Endometrial microvascular endothelial cells (primary cell): ENCODE measurements around the gene PRKCZ. TPM values are rescaled to one million over a fixed set of nuclear protein-coding genes. Genes with fewer than 3 reads are reported as not detected.

ENCODE experiments used
- in situ Hi-C: cut with HindIII; loops from 2 replicates; pipeline ENCODE4 v1.10.0; 2017; ENCODE audit warnings: low sequenced_read_pairs, low pct_unique_long_range_greater_than_20kb; ENCODE audit errors: inconsistent ontology term
- total RNA-seq: library from RNA; depleted of rRNA; stranded (reverse); fragments of >200 nt; gene quantifications from one replicate; pipeline ENCODE4 v1.2.3, GENCODE V29; 2015; ENCODE audit errors: inconsistent ontology term

Gene PRKCZ
- total RNA-seq, 1 donor from 2014 or later, result 3.6 TPM

DNA sequence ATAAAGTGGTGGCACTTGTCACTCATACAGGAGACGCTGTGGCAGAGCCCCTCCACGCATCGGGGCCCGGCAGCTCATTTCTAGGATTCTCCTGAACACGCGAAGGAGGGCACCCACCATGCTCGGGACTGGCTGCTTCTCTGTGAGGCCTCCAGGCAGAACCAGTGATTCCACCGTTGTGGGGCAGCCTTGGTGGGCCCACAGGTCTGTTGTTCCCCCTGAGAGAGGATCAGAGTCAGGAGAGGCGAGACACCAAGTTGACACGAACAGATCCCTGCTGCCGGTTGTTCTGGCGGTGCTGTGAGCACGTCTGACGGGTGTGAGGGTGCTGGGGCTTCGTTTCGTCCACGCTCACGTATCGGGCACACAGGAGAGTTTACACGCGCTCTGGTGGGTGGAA is 26.6 kb downstream of the PRKCZ start:
- in situ Hi-C loops, result no loop called here

DNA sequence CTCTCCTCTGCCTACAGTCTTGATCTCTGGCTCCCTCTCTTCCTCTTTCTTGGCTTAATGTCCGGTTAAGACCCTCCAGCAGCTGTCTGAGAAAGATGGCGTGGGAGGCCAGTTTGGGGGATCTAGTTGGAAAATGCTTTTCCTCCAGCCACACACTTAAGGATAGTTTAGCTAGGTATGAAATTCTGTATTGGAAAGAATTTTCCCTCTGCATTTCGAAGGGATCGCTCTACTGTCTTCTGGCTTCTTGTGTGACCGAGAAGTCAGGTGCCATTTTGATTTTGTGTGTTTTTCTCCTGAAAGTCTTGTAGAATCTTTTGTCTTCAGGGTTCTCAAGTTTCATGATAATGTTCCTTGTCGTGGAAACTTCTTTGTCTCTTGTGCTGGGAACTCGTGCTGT is 28.0 kb downstream of the PRKCZ start:
- in situ Hi-C loops, result no loop called here

GRCh38 chr1:2079396-2080085 is 29.3 kb downstream of the PRKCZ start:
- in situ Hi-C loops, result no loop called here

DNA sequence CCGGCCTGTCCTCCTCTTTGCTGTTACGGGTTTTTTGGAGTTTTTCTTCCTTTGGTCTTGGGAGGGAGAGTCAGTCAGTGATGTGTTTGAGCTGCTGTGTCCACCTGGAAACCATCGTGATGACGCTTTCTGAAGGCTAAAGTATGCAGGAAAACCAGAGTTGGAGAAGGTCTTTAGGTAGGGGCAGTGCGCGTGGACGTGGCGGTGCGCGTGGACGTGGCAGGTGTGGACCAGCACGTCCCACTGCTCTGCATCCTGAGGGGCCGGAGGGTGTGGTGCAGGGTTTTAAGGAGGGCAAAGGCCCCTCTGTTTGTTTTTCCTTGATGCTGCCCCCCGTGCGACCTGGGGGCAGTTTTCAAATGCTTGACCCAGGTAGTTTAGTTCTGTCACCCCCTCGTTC is 29.9 kb downstream of the PRKCZ start:
- in situ Hi-C loops, result no loop called here

GRCh38 chr1:2080884-2081283 is 30.7 kb downstream of the PRKCZ start:
- in situ Hi-C loops, result no loop called here

DNA sequence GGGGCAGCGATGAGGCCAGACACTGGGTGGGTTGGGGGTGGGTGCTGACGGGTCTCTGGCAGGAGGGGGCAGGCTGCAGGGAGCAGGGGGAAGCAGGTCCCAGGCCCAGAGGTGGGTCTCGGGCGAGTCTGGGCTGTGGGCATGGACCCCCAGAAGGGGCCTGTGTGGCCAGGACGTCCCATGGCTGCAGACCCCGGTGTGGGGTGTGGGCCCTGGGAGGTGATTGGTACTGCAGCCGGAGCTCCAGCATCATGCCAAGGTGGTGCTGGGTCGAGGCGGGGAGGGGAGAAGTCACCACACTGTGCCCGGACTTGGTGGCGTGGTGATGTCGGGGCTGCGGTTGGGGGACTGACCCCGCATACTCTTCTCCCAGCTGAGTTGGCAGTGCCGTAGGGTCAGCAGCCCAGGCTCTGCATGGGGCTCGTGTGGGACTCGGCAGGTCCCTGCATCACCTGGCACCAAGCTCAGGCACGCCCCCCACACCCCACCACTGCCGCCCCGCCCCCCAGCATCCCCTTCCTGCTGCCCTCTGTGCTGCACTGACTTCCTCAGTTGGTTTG is 31.2 kb downstream of the PRKCZ start:
- in situ Hi-C loops, result no loop called here

DNA sequence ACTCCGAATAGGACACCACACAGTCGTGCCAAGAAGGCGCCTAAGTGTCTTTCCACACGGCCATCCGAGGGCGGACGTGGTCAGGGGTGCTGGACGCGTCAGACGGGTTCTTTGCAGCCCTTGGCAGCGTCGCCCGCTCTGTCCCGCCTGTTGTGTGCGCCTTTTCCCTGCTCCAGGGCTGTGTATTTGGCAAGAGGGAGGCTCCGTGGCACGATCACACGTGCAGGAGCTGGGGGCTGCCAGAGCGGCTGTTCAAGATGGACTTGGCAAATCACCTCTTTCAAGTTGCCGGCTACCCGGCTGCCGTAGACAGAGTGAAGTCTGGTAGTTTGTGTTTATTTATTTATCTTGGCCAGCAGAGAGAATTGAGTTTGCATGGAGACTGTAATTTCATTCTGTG is 31.9 kb downstream of the PRKCZ start:
- in situ Hi-C loops, result no loop called here

DNA sequence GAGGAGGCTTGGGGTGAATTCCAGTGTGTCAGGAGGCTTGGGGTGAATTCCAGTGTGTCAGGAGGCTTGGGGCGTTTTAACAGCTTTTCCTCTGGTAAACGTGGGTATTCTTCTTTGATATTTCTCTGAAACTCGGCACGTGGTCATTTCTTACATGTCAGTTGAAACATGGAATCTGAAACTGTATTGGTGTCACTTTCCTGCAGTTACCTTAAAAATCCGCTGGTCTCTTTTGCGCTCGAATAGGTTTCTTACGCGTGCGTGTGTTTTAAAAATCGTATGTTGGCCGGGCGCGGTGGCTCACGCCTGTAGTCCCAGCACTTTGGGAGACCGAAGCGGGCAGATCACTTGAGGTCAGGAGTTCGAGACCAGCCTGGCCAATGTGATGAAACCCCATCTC is 33.5 kb downstream of the PRKCZ start:
- in situ Hi-C loops, result no loop called here

GRCh38 chr1:2084306-2084705 is 34.1 kb downstream of the PRKCZ start:
- in situ Hi-C loops, result no loop called here

DNA sequence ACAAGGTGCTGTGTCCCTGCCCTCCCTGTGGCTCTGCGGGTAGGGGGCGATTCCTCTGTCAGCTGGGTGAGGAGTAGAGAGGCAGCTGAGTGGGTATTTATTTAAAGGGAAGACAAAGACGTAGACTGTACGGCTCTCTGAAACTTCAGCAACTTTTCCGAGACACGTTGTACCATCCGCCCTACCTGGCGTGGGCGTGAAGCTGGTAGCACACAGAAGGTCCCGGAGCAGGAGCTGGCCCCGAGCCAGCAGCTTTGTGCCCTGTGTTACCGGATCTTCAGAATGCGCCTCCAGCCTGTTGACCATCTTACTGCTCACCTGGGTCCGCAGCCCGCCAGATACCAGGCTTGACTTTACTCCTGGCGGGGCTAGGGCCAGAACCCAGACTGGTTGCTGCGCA is 34.9 kb downstream of the PRKCZ start:
- in situ Hi-C loops, result no loop called here

DNA sequence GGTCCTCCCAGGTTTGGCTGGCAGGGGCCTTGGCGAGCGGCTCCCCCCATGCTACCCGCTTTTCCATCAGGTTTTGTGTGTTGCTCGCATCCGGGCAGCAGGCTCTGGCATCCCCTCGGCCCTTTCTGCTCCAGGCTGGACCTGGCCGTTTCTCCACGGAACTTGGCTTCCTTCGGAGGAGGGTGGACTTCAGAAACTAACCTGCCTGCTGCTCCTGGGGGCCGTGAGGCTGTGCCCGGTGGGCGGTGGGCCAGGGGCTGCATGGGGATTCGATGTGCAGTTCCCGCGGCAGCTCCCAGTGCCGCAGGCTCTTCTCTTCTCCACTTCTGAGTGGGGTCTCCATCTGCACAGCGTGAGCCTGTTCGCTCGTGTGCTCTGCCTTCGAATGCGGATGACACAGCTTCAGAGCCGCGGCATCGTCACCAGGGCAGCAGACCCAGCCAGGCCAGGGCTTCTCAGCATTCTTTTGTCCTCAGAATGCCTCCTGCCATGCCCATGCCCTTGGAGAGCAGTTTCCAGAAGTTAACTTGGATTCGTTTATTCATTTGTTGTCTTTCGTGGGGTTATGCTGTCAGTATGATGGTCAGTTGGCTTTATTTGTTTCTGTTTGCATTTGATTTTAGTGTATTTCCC is 36.4 kb downstream of the PRKCZ start:
- in situ Hi-C loops, result no loop called here

DNA sequence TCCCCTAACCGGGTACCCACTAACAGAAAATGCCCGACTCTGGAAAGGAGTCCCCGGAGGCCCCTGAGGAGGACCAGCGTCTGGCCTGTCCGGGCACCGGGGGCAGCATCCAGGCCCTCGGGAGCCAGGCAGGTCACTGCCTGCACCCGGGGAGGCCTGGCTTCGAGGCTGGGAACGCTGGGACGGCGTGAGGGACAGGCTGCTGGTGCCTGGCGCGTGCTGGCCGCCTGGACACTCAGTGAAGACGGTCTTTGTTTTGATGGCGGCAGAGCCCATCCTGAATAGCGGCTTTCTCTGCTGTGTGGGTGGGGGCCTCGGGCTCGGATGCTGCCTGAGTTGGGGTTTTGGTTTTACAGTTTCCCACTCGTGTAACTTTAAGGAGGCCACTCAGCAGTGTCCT is 37.6 kb downstream of the PRKCZ start:
- in situ Hi-C loops, result no loop called here

- in situ Hi-C loops, result no loop called here
These were observed 38.2 kb downstream of the PRKCZ start for GRCh38 chr1:2088458-2088857.

DNA sequence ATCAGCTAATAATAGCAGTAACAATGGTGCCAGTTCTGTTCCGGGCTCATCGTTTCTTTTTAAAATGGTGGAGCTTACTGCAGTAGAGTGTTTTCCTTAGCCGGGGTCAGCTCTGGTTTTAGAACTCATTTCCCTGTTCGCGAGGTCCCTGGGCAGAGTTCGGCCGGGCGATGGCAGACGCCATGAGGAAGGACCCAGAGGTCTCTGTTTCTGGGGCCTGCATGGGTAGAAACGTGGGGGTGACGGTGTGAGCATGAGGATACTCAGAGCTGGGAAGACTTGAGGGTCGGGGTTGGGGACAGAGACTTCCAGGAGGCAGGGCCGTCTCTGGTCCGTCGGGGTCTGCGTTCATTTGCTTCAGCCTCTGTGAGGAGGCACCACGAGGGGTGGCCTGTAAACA is 38.8 kb downstream of the PRKCZ start:
- in situ Hi-C loops, result no loop called here

GRCh38 chr1:2090216-2090890 is 40.1 kb downstream of the PRKCZ start:
- in situ Hi-C loops, result no loop called here

DNA sequence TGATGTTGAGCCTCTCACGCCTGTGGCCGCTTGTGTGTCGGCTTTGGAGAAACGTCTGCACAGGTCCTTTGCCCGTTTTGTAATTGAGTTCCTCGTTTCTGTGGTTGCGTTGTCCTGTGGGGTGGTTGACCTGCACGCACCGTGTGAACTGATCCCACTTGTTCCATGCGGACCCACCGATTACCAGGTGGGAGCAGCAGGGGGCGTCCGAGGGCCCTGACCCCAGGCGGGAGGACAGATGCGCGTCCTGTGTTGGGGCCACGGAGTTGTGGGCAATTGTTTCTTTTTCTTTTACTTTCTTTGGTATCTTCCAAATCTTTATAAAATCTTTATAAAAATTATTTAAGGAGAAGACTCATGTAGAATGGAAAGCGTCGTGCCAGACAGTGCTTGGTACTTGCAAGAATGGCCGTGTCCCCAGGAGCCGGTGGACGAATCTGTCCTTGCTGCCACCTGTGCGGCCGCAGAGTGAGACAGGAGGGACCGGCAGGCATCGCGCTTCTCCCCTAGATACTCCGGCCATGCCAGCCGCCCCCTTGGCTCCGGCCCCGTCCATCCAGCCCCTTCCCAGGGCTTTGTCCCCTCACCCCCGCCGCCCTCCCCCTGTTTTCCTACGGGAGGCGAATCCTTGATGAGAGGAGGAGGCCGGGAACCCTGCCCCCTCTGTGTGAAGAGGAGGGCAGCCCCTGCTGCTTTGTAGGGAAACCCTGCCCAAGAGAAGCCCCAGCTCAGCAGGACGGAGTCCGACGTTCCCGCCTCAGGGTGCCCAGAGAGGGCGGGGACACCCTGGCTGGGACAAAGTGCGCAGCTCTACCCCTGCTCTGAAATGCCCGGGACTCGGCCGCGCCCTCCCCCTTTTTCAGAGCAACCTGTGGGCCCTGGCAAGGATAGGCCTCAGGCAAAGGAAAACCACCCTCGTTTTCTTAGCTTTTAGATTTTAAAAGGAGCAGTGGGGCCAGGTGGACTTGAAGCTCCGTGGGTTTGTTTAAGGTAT is 41.7 kb downstream of the PRKCZ start:
- in situ Hi-C loops, result no loop called here

- in situ Hi-C loops, result no loop called here
These were observed 42.8 kb downstream of the PRKCZ start for GRCh38 chr1:2093055-2093454.

GRCh38 chr1:2093636-2094035 is 43.4 kb downstream of the PRKCZ start:
- in situ Hi-C loops, result no loop called here
